CMK (cell line): ENCODE results near the gene PTDSS2.
"Not testable (repeated sequence)": the region's sequence is repeated elsewhere in the genome, so short reads cannot be mapped to it uniquely, and the experiment has no call there.

Experiments
- DNase-seq: peaks from one replicate; pipeline ENCODE4 v3.0.0-alpha.2; 2010; ENCODE audit warnings: low read depth

The PTDSS2 gene

DNA sequence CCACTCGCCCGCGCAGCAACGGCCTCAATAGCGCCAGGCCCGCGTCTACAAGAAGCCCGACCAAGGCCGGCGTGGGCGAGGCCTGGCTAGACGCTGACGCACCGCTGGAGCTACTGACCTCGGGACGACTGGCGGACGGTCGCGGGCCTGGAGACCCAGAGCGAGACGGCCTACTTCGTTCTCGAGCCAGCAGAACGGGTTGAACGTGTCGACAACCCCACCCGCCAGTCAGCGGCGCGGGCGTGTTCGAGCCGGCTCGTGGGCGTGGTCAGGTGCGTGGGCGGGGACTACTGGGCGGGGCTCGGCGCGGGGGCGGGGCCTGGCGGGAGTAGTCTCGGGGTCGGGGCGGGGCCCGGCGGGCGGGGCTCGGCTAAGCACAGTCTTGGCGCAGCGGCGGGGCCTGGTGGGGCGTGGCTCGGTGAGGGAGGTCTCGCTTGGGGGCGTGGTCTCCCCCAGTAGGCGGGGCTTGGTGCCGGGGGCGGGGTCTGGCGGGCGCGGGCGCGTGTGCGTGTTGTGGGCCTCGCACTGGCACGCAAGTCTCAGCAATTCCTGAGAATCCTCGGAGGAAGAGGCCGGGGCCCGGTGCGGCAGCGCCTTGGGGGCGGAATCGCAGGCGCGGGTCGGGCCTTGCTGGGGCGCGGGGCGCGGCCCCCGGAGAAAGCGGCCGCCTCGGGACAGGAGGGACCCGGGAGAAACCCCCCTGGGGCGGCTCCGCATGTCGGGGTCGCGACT lies 57.1 kb downstream of the PTDSS2 start, which contains the start of gene RNH1:
RNH1 (minus strand) TSS at position 248 of the 732 bp plus-strand sequence. CDS start 5,080 bp downstream, outside the sequence.
- DNase-seq, result peak; percentile 62

DNA sequence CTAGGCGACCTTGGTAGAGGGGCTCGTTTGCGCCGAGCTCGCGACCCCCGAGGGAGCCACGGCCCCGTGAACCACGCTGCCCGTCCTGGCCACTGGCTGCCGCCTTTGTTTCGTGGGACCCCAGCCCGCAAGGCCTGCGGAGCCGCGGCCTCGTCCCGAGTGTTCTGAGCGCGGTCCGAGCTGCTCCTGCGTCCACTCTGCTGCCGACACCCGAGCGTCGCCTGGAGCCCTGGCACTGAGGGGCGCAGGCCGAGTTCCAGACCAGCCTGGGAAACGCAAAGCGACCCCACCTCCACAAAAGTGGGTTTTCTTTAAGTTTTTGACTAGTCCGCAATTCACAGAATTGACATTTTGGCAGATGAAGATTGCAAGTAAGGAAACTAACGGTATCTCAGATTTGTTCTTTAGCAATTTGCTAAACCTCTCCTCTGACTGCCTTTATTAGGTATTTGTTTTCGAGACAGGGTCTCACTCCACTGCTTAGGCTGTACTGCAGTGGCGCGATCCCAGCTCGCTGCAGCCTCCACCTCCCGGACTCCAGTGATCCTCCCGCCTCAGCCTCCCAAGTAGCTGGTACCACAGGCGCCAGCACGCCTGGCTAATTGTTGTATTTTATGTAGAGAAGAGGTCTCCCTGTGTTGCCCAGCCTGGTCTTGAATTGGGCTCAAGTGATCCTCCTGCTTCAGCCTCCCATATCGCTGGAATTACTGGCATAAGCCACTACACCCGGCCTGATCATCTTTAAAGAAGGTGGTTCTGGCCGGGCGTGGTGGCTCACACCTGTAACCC lies 57.8 kb downstream of the PTDSS2 start:
- no peak for DNase-seq

DNA sequence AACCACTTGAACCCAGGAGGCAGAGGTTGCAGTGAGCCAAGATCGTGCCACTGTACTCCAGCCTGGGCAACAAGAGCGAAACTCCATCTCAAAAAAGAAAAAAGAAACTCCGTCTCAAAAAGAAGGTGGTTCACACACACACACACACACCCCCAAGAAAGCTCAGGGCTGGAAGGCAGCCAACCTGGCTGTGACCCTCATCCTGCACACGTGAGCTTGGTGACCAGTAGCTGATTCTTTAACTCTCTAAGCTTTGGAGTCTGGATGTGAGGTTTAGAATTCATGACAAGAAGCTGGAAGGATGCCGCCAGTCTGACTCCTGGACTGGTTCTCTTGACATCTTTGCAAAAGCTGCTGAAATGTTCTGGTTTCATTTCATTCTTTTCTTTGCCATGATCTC lies 58.9 kb downstream of the PTDSS2 start:
- no peak for DNase-seq

DNA sequence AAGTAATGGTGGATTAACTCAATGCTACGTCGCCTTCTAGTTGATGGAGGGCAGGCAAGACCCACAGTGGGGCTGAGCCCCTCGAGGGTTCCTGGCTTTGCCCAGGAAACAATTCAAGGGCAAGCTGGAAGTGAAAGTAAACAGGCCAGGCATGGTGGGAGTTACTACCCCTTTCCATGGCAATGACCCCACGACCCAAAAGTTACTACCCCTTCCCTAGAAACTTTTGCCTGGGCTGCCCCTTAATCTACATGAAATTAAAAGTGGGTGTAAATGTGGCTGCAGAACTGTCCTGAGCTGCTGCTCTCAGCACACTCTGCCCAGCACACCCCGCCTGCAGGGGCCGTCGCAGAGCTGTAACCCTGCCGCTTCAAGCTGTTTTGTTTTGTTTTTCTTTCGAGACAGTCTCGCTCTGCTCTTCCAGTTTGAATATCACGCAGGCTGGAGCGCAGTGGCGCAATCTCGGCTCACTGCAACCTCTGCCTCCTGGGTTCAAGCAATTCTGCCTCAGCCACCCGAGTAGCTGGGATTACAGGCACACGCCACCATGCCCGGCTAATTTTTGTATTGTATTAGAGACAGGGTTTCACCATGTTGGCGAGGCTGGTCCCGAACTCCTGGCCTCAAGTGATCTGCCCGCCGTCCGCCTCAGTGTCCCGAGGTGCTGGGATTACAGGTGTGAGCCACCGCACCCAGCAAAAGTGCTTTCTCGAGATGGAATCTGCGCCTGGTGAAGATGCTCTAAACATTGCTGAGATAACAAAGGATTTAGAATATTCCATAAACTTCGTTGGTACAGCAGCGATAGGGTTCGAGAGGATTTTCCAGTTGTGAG lies 62.9 kb downstream of the PTDSS2 start:
- DNase-seq, result no peak

DNA sequence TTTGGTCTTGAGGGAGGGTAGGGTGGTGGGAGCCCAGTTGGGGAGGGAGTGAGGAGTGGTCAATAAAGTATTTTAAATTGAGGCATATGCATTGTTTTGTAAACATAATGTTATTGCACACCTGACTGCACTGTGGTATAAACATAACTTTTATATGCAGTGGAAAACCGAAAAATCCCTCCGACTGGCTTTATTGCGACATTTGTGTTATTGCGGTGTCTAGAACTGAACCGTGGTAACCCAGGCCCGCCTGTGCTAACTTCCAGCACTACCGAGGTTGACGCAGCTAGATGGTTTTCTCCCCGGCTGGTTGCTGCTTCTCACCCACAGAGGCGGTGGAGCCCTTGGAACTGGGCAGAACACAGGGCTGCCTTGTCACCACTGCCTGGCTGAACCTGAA lies 64.5 kb downstream of the PTDSS2 start:
- no peak for DNase-seq

DNA sequence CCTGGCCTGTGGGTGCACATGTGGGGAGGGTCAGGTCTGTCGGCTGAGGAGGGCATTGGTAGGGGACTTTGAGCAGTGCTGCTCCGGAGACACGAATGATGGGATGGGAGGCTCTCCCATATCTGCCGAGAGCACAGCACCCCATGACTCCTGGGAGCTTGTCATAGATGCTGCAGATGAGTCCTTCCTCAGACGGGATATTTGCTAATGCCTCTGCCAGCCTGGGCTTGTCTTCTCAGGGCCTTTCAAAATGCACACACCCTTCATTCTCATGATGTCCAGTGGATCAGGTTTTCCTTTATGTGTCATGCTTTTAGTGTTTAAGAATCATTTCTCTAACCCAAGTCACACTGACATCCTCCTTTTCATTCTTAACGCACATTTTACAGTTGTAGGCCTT lies 65.1 kb downstream of the PTDSS2 start:
- DNase-seq, result no peak

DNA sequence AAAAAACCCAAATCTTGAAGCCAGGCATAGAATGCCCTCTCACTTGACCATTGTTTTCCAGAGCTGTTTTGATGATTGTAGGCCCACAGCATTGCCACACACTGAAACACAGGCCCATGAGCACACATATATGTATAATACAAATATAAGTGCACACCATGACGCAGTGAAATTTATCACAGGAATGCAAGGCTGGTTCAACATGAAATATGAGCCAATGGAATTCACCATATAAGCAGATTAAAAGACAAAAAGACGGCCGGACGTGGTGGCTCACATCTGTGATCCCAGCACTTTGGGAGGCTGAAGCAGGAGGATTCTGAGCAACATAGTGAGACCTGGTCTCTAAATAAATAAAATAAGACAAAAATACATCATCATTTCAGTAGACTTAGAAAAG lies 66.3 kb downstream of the PTDSS2 start:
- DNase-seq, result no peak

DNA sequence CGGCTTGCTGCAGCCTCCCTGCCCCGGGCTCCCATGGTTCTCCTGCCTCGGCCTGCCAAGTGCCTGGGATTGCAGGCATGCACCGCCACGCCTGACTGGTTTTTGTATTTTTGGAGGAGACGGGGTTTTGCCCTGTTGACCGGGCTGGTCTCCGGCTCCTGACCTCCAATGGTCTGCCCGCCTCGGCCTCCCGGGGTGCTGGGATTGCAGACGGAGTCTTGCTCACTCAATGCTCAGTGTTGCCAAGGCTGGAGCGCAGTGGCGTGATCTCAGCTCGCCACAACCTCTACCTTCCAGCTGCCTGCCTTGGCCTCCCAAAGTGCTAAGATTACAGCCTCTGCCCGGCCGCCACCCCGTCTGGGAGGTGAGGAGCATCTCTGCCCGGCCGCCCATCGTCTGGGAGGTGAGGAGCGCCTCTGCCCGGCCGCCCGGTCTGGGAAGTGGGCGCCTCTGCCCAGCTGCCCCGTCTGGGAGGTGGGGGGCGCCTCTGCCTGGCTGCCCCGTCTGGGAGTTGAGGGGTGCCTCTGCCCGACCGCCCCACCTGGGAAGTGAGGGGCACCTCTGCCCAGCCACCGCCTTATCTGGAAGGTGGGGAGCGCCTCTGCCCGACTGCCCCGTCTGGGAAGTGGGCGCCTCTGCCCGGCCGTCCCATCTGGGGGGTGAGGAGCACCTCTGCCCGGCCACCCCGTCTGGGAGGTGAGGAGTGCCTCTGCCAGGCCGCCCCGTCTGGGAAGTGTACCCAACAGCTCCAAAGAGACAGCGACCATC lies 67.0 kb downstream of the PTDSS2 start:
- DNase-seq, result not testable (repeated sequence)

DNA sequence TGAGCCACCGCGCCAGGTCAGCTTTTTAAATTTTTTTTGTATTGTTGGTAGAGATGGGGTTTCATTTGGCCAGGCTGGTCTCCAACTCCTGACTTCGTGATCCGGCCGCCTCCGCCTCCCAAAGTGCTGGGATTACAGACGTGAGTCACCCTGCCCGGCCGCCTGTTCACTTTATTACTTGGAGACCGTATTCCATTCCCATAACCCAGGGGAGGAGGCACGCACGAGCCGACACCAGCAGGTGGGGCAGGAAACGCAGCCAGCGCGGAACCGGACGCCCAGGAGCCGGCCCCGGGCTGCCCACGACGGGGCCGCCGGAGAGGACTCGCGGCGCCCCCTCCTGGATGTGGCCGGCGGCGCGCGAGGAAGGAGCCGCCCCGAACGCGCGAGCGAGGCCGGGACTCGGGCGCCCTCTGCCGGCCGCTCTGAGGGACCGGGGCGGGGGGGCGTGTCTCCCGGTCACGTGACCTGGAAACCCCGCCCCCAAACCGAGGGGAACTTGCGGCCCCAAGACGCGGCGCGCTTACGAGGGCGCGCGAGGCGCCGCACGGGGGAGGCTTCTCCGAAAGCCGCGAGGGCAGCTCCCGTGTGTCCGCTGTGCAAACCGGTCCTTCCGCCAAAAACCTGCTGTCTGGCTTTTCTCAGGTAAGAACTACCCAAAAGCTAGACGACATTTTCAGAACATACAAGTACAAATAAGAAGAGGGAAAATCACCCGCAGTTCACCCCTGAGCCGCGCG lies 68.6 kb downstream of the PTDSS2 start:
- peak; percentile 69 for DNase-seq

DNA sequence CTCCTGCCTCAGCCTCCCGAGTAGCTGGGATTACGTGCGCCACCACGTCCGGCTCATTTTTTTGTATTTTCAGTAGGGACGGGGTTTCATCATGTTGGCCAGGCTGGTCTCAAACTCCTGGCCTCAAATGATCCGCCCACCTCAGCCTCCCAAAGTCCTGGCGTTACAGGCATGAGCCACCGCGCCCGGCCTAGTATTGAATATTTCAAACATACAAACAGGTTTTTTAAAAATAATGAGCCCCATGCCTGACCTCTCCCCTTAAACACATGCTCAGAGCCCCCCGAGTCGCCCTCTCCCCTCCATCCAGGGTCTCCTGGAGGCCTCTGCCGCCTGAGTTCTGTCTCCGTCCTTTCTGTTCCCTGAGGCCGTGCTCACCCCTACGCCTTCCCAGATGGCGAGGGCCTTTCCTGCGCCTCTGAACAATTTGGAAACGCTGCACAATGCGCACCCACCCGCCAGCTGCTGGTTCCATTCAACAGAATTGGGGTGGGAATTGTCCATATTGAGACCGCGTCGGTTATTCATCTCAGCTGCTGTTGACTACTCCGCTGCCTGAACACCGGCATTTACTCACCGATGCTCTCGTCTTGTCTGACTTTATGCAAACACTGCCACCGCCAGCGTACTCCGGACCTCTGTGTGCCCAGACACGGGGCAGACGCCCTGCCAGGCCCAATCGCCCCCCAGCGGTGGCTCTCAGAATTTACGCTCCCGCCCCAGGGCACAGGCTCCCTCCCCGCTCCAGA lies 70.5 kb downstream of the PTDSS2 start:
- DNase-seq, result no peak

DNA sequence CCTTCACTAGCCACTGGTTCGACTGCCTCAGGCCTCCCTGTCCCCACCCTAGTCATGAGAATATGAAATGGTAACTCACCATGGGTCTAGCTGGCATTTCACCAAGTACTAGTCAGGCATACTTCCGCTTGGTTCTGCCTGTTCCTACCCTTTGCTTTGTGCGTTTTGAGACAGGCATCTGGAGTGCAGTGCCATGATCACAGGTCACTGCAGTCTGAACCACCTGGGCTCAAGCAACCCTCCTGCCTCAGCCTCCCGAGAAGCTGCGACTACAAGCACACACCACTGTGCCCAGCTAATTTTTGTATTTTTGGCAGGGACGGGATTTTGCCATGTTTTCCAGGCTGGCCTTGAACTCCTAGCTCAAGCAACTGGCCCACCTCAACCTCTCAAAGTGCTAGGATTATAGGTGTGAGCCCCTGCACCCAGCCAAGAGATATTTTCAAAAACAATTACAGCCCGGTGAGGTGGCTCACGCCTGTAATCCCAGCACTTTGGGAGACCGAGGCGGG lies 71.2 kb downstream of the PTDSS2 start:
- no peak for DNase-seq

DNA sequence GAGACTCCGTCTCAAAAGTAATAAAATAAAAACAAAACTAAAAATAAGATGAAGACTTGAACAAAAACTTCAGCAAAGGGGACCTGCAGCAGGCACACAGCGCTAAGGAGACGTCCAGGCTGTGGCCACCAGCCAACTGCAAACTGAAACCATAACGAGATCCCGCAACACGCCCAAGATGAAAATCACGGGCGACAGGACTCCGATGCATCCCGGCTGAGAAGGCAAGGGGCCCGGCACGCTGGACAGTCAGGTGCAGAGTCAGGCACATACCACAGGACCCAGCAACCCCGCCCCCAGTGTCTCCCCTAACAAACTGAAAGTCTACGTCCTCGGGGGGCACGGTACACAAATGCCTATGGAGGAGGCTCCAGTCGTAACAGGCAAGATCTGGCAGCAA lies 76.1 kb downstream of the PTDSS2 start:
- DNase-seq, result no peak

DNA sequence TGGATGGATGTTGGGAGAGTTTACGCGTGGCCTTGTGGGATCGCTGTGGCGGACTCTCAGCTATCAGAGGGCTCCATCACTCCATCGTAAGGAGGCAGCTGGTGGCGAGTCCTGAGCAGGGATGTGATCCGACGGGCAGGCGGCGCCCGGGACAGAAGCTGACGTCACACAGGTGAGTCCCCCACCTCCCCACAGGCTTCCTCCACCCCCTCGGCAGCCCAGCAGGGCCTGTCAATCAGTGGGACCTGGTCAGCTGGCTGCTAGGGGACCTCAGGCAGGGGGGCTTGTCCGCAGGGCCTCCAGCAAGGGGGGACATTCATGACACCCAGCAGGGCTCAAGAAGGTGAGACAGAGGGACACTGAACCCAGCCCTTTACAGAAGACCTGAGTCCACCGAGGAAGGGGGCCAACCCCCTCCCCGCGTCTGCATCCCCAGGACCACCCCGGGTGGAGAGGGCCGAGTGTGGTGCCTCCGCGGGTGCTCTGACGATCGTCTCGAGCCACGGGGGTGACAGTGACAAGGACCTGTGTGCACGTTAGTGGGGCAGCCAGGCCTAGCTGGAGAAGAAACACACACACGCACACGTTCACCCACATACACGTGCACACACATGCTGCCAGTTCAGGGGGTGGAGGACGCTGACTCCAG lies 78.2 kb downstream of the PTDSS2 start:
- no peak for DNase-seq

DNA sequence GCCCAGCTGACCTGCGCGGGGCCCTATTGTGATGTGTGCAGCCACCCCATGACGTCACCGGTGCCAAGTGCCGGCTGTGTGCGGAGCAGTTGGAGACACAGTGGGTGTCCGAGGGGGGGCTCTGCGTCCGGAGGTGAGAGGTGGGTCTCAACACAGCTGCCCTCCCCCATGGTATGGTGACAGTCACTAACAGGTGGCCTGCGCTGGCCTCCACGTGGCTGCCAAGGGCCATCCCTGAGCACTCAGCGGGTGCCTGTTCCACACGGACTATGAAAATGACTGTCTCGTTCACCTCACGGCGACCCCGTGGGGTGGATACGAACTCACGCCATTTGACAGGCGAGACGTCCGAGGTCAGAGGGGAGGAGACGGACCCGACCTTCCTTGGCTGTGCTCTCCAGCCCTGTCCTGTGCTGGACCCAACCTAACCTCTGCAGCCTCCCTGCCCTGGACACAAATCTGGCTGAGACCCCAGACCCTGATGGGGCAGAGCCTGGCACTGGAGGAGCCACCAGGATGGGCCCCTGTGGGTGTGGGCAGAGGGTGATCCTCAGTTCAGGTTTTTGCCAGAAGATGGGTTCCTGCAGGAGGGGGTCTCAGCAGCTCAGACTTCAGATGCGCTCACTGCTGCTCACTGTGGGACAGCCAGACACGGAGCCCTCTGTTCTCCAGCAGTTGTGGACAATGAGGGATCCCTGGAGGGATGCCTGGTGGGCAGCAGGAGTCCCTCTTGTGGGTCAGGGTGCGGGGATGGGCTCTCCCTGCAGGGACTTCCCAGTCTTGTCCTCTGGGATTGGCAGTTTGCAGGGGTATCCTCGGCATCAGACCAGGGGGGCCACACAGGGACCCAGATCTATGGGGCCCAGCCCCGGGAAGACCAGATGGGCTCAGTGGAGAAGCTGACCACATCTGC lies 79.0 kb downstream of the PTDSS2 start:
- no peak for DNase-seq

DNA sequence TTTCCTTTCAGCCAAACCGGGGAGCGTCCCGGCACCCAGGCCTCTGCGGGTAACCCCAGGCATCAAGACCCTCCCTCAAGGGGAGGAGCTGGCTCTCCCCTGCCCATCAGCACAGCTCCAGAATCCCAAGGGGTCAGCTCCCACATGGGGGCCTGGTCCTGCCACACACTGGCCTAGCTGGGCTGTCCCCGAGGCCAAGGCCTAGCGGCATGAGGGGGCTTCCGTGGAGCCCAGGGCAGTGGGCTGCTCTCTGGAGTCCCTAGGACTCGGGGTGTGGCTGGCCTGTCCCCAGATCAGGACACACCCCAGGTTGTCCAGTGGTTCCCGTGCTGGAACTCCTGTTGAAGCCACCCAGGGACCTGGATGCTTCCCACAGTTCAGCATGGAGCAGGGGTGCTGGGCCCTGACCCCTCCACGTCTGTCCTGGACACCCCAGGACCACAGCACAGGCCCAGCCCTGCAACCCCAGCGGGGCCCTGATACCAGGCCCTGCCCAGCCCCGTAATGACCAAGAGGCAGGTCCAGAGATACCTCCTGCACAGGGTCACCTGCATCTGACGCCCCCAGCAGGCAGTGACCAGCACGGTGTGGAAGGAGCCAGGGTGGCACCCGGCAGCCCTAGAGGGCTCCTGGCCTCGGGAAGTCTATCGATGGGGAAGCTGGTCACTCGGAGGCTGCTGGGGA lies 79.8 kb downstream of the PTDSS2 start:
- DNase-seq, result no peak

DNA sequence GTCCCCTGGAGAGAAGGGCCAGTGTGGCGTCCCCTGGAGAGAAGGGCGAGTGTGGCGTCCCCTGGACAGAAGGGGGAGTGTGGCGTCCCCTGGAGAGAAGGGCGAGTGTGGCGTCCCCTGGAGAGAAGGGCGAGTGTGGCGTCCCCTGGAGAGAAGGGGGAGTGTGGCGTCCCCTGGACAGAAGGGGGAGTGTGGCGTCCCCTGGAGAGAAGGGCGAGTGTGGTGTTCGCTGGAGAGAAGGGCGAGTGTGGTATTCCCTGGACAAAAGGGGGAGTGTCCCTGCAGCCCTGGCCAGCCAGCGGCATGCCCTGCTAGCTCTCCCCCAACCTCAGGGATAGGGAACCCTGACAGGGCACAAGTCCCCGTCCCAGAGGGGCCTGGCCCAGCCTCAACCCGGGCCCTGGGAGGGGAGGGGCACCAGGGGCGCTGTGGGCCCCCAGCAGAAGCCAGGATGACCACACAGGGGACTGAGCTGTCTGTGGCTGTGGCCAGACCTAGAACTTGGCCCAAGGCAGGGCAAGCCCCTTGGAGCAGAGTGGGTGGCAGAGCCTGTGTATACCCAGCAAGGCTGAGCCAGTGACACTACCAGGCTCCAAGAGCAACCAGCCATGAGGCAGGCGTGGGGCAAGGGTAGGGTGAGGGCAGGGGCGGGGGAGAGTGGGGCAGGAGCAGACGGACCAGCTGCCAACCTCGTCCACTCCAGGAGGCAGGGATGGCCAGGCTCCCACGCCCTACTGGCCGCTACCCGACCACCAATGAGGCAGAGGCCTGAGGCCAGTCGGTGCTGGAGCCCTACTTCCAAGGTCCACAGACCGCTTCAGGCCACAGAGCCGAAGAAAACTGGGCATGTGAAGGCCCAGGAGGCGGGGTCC lies 81.1 kb downstream of the PTDSS2 start:
- DNase-seq, result no peak
